CD4-positive, alpha-beta memory T cell (primary cell): ENCODE results near the gene FMNL1. TPM values are rescaled to one million over a fixed set of nuclear protein-coding genes. Genes with fewer than 3 reads are reported as not detected.

Experiments
- CTCF ChIA-PET: fragments of 350-600 bp; sonication (Branson Sonifier 250); formaldehyde crosslinking; loops from one replicate; lab custom pipeline; 2021; ENCODE audit warnings: inconsistent platforms; ENCODE audit not compliant: partially characterized antibody; lab: Charles Lee
- POLR2A ChIA-PET: fragments of 350-600 bp; sonication (Branson Sonifier 250); formaldehyde crosslinking; loops from one replicate; lab custom pipeline; 2021; ENCODE audit not compliant: partially characterized antibody; lab: Charles Lee
- DNase-seq, 5 donors: peaks; one replicate each; pipeline versions ENCODE4 v3.0.0 to v3.0.0-alpha.2; 2020 to 2022; ENCODE audit warnings: mixed read lengths in 1 of 5
- H3K27ac ChIP-seq: one replicate; pipeline ENCODE4 v1.7.0; 2013; ENCODE audit warnings: low read depth, low read length
- H3K27me3 ChIP-seq: 2 replicates; pipeline ENCODE4 v1.7.0; 2013; ENCODE audit warnings: mild to moderate bottlenecking, low read length, moderate library complexity; ENCODE audit not compliant: insufficient read depth
- H3K36me3 ChIP-seq: 2 replicates; pipeline ENCODE4 v1.7.0; 2013; ENCODE audit warnings: mild to moderate bottlenecking, low read length, moderate library complexity; ENCODE audit not compliant: insufficient read depth
- H3K4me1 ChIP-seq: 2 replicates; pipeline ENCODE4 v1.7.0; 2013; ENCODE audit warnings: mild to moderate bottlenecking, low read length, moderate library complexity; ENCODE audit not compliant: insufficient read depth
- H3K4me3 ChIP-seq, 2 donors: one replicate each; pipeline ENCODE4 v1.7.0; 2013; ENCODE audit warnings: low read length in 2 of 2, mild to moderate bottlenecking in 1 of 2
- H3K9me3 ChIP-seq, 2 donors: one replicate each; pipeline ENCODE4 v1.7.0; 2013; ENCODE audit warnings: low read length in 2 of 2, control low read depth in 1 of 2; ENCODE audit not compliant: control insufficient read depth in 1 of 2
- H3K27ac Mint-ChIP-seq, 7 donors: one replicate each; pipeline ENCODE4 v1.8.0; 2020 to 2021; ENCODE audit warnings: mixed read lengths in 7 of 7, mild to moderate bottlenecking in 6 of 7, inconsistent platforms in 3 of 7, moderate library complexity in 3 of 7
- H3K27me3 Mint-ChIP-seq, 2 donors: one replicate each; pipeline ENCODE4 v1.8.0; 2020 to 2021; ENCODE audit warnings: mixed read lengths in 2 of 2
- H3K36me3 Mint-ChIP-seq, 2 donors: one replicate each; pipeline ENCODE4 v1.8.0; 2020 to 2021; ENCODE audit warnings: mixed read lengths in 2 of 2, inconsistent platforms in 1 of 2, mild to moderate bottlenecking in 1 of 2
- H3K4me1 Mint-ChIP-seq, 4 donors: one replicate each; pipeline ENCODE4 v1.8.0; 2020 to 2021; ENCODE audit warnings: mixed read lengths in 4 of 4, mild to moderate bottlenecking in 1 of 4
- H3K4me3 Mint-ChIP-seq, 8 donors: one replicate each; pipeline ENCODE4 v1.8.0; 2020 to 2021; ENCODE audit warnings: mixed read lengths in 8 of 8, mild to moderate bottlenecking in 7 of 8, moderate library complexity in 6 of 8, inconsistent platforms in 3 of 8
- H3K9me3 Mint-ChIP-seq, 8 donors: one replicate each; pipeline ENCODE4 v1.8.0; 2020 to 2021; ENCODE audit warnings: mixed read lengths in 8 of 8, mild to moderate bottlenecking in 5 of 8, inconsistent platforms in 3 of 8, moderate library complexity in 1 of 8
- intact Hi-C: fragments of 100-400 bp; cut with micrococcal nuclease; formaldehyde crosslinking; loops from one replicate; pipeline ENCODE4 v1.15.1; 2023
- polyA plus RNA-seq, 2 donors: library from polyadenylated mRNA; unstranded; fragments of 300-500 nt; fragmentation: Illumina TruSeq; gene quantifications; one replicate each; pipeline ENCODE4 v1.2.3, GENCODE V29; 2021
- total RNA-seq, 2 experiments: library from RNA; stranded (reverse); gene quantifications; one replicate each; pipeline ENCODE4 v1.2.3, GENCODE V29; 2021

FMNL1 gene
- total and polyA plus RNA-seq, 4 experiments from 2014 or later: 8.1 to 405 (median 234) TPM

DNA sequence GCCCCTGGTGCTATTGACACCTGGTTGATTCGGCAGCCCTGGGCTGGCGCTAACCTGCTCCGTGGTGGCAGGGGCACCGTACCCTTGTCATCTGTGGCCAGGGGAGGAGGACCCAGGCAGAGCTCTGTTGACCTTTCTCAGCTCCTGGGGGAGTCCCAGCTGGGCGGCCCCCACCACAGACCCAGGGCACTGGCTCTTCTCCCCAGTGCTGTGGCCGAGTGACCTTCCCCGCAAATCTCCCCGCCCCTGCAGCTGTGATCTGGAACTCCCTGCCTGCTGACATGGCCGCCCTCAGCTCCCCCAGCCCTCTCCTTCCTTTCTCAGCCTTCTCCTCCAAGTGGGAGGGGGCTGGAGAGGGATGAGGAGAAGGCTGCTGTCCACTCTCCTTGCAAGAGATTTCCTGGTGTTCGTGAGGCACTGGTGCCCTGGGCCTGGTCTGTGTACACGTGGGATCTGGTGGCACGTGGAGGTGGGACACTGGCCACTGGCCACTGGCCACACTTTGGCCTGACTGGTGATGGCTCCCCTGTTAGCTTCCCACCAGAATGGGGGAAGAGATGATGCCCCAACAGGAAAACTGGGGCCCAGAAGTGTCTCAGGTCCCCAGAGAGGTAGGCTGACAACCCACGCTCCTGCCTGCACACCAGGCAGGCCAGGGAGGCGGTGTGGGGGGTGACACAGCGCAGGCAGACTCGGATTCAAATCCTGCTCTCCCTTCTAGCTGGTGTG, 8.2 kb downstream of the FMNL1 start:
- H3K9me3 Mint-ChIP-seq: no peaks in the 10 kb centered on the region
- Histone ChIP-seq H3K4me1 (peaks cover 97% of the 10 kb centered on the region), H3K9me3 (no peaks in the 10 kb centered on the region), H3K4me3 (peak overlapping the region in 1 of 2 donors; percentile 74), H3K27me3 (no peaks in the 10 kb centered on the region), H3K36me3 (peaks cover 26% of the 10 kb centered on the region), H3K27ac (peak overlapping the region; percentile 97)
- peaks cover 53 to 100% (median 73%) of the 10 kb centered on the region in 4 donors for H3K4me1 Mint-ChIP-seq
- peak overlapping the region; percentile 96 to 100 (median 99) for H3K4me3 Mint-ChIP-seq
- H3K36me3 Mint-ChIP-seq: peaks cover 5 to 59% of the 10 kb centered on the region in 2 donors
- ChIA-PET CTCF (interaction anchor here (1.2 to 14.0 kb wide), 7 partner anchors 11 to 155 kb away, joined by 3 to 449 read pairs (median 7); partner anchors contain the start of genes ACBD4, FMNL1 and HEXIM1), POLR2A (interaction anchor here (0.5 to 30.3 kb wide), 11 partner anchors 4 to 800 kb away, joined by 3 to 1143 read pairs (median 5); partner anchors contain the start of genes FMNL1, HEXIM1, HEXIM2 and MAP3K14)
- no peaks in the 10 kb centered on the region for H3K27me3 Mint-ChIP-seq
- peak in 1 of 5 donors; percentile 64 for DNase-seq
- intact Hi-C loops: loop anchor here (1.0 to 5.0 kb wide), 2 partner anchors 11 to 962 kb away; partner anchors contain the start of gene KANSL1
- H3K27ac Mint-ChIP-seq: peak overlapping the region; percentile 99 to 100 (median 100)

DNA sequence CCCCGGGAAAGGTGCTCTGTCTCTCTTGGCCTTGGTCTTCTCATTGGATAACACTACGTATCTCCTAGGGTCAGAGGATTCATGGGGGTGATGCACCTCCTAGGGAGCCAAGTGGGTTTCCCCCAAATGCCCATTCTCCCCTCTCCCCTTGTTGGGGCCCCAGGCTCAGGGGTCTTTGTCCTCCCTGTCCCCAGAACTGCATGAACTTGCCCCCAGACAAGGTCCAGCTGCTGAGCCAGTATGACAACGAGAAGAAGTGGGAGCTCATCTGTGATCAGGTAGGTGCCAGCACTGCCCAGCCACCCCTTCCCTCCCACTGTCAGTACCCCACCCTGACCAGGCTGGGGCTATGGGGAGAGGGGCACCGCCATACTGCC, 8.7 kb downstream of the FMNL1 start:
- no peaks in the 10 kb centered on the region for H3K9me3 Mint-ChIP-seq
- H3K27ac Mint-ChIP-seq: peak overlapping the region; percentile 99 to 100 (median 100)
- peaks cover 32% of the 10 kb centered on the region for H3K36me3 ChIP-seq
- H3K27me3 Mint-ChIP-seq: no peaks in the 10 kb centered on the region
- peak overlapping the region; percentile 97 for H3K27ac ChIP-seq
- H3K4me3 Mint-ChIP-seq: peak overlapping the region; percentile 21 to 100 (median 82)
- H3K36me3 Mint-ChIP-seq: peaks cover 5 to 62% of the 10 kb centered on the region in 2 donors
- H3K9me3 ChIP-seq: no peaks in the 10 kb centered on the region
- ChIA-PET CTCF (interaction anchor here (1.2 to 14.0 kb wide), 7 partner anchors 12 to 156 kb away, joined by 3 to 449 read pairs (median 8); partner anchors contain the start of genes ACBD4 and FMNL1), POLR2A (interaction anchor here (0.7 to 30.3 kb wide), 10 partner anchors 5 to 179 kb away, joined by 3 to 1143 read pairs (median 8); partner anchors contain the start of genes FMNL1, HEXIM1, HEXIM2 and MAP3K14)
- H3K4me1 ChIP-seq: peaks cover 97% of the 10 kb centered on the region
- H3K27me3 ChIP-seq: no peaks in the 10 kb centered on the region
- intact Hi-C loops: no loop called here
- DNase-seq: peak in 1 of 5 donors; percentile 31
- no peak overlapping the region for H3K4me3 ChIP-seq
- H3K4me1 Mint-ChIP-seq: peaks cover 56 to 100% (median 75%) of the 10 kb centered on the region in 4 donors

DNA sequence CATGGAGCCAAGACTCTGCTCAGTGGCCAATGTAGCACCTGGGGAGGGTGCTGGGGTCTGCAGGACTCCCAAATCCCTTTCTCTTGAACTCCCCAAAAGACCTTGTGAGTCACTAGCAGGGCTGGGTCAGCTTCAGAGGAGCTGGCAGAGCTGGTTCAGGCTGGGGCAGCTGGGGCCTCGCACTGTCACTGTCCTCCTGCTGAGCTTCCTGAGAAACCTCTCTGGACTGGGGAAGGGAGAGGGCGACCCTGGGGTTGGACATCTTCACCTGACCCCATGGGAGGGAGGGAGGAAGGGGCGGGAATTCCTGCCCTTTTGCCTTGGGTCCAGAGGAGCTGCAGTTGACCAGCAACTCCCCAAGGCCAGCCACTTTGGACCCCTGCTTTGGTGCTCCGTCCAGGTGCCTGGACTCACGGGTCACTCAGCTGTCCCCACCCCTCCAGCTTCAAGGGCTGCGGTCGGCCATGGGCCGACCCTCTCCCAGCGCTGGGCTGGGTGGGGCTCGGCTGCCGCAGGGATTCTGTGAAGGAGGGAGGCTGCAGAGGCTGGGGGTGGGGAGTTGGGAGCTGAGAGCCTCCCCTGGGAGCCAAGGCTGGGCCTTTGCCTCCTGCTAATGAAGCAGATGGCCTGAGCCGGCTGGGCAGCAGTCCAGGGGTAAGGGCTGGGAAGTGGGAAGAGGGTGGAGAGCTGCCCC, 9.2 kb downstream of the FMNL1 start:
- ChIA-PET POLR2A (interaction anchor here (0.7 to 30.3 kb wide), 6 partner anchors 5 to 159 kb away, joined by 3 to 1143 read pairs (median 248); partner anchors contain the start of genes FMNL1, HEXIM1, HEXIM2 and MAP3K14), CTCF (interaction anchor here (1.2 to 14.0 kb wide), 8 partner anchors 12 to 155 kb away, joined by 3 to 449 read pairs (median 8); partner anchors contain the start of genes ACBD4 and FMNL1)
- Histone ChIP-seq H3K27ac (peak overlapping the region; percentile 97), H3K4me1 (peaks cover 97% of the 10 kb centered on the region), H3K36me3 (peaks cover 36% of the 10 kb centered on the region), H3K9me3 (no peaks in the 10 kb centered on the region), H3K27me3 (no peaks in the 10 kb centered on the region), H3K4me3 (no peak overlapping the region)
- intact Hi-C loops: no loop called here
- Mint-ChIP-seq H3K4me1 (peaks cover 58 to 100% (median 76%) of the 10 kb centered on the region in 4 donors), H3K4me3 (peak overlapping the region in 4 of 8 donors; percentile 21 to 100 (median 74)), H3K9me3 (no peaks in the 10 kb centered on the region), H3K27ac (peak overlapping the region; percentile 99 to 100 (median 100)), H3K27me3 (no peaks in the 10 kb centered on the region), H3K36me3 (peaks cover 9 to 62% of the 10 kb centered on the region in 2 donors)
- DNase-seq: peak in 1 of 5 donors; percentile 32

DNA sequence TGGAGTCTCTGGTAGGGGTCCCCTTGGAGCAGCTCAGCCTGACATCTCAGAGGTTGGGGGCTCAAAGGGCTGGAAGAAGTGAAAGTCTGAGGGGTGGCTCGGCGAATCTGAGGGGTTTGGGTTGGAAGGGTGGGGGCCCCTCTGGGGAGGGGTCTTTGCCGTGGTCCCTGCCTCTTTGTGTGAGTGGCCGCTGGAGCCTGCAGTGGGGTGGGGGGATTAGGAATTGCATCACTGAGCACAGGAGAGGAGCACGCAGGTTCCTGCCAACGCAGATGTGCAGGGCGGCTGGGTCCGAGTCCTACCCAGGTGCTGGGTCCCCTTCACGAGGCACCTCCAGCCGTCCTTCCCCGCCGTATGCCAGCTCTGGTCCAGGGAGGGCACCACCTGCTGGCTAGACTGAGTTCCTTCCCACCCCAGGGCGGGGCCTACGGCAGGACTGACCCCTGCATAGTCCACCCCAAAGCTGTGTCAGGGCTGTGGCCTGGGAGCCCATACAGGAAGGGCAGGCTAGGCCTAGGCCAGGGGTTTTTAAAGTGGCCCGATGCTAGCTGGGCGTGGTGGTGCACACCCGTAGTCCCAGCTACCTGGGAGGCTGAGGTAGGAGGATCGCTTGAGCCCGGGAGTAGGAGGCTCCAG, 9.9 kb downstream of the FMNL1 start:
- Mint-ChIP-seq H3K27me3 (no peaks in the 10 kb centered on the region), H3K9me3 (no peaks in the 10 kb centered on the region), H3K4me1 (peaks cover 54 to 94% (median 75%) of the 10 kb centered on the region in 4 donors), H3K4me3 (peak overlapping the region in 3 of 8 donors; percentile 36 to 39 (median 36)), H3K36me3 (peaks cover 9 to 60% of the 10 kb centered on the region in 2 donors), H3K27ac (peak overlapping the region; percentile 69 to 100 (median 91))
- ChIA-PET POLR2A (interaction anchor here (0.6 to 30.3 kb wide), 5 partner anchors 6 to 178 kb away, joined by 3 to 1143 read pairs (median 324); partner anchors contain the start of genes FMNL1, HEXIM1 and MAP3K14), CTCF (interaction anchor here (1.2 to 14.0 kb wide), 9 partner anchors 13 to 155 kb away, joined by 3 to 449 read pairs (median 7); partner anchors contain the start of genes ACBD4 and FMNL1)
- intact Hi-C loops: no loop called here
- DNase-seq: peak in 1 of 5 donors; percentile 42
- H3K36me3 ChIP-seq: peaks cover 43% of the 10 kb centered on the region
- peaks cover 95% of the 10 kb centered on the region for H3K4me1 ChIP-seq
- no peaks in the 10 kb centered on the region for H3K27me3 ChIP-seq
- peak overlapping the region; percentile 97 for H3K27ac ChIP-seq
- H3K4me3 ChIP-seq: no peak overlapping the region
- H3K9me3 ChIP-seq: no peaks in the 10 kb centered on the region

DNA sequence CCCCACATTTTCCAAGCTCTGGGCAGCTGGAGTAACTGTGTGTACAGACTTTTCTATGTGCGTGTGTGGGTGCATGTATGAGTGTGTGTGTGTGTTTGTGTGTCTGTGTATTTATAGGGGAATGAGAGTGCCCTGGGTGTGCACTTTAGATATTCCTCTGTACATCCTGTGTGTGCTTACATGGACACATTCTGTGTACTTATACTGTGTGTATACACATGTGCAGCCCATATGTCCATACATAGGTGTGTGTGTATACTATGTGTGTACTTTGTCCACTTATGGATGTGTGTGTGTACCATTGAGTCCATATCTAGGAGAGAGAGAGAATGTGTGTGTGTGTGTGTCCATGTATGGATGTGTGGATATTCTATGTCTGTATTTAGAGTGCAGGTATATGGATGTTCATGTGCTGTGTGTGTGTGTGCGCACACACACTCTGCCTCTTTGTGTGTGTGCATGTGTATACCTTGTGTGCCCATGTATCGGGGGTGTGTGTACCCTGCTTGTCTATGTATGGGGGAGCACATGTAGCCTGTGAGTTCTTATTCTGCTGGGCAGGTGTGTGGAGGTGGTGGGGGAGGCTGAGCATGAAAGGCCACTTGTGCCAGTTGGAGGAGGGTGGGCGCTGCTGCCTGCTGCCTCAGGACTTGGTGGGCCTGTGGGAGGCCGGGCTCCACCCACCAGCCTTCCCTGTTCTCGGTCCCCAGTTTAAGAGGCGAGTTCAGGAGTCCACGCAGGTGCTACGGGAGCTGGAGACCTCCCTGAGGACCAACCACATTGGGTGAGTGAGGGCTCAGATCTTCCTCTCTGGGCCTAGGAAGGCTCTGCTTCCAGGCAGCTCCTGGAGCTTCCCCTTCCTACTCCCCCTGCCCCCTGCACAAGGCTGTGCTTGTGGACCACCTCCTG, 11.1 kb downstream of the FMNL1 start:
- Mint-ChIP-seq H3K27me3 (no peaks in the 10 kb centered on the region), H3K4me1 (peaks cover 48 to 84% (median 69%) of the 10 kb centered on the region in 4 donors), H3K9me3 (no peaks in the 10 kb centered on the region), H3K4me3 (peak overlapping the region in 4 of 8 donors; percentile 17 to 57 (median 43)), H3K27ac (peak overlapping the region; percentile 65 to 100 (median 91)), H3K36me3 (peaks cover 17 to 66% of the 10 kb centered on the region in 2 donors)
- peak in 1 of 5 donors; percentile 31 for DNase-seq
- intact Hi-C loops: no loop called here
- CTCF ChIA-PET: interaction anchor here (0.6 to 14.0 kb wide), 7 partner anchors 10 to 98 kb away, joined by 3 to 449 read pairs (median 7); partner anchors contain the start of genes ACBD4 and FMNL1
- Histone ChIP-seq H3K4me3 (no peak overlapping the region), H3K27ac (peak overlapping the region; percentile 97), H3K4me1 (peaks cover 83% of the 10 kb centered on the region), H3K9me3 (no peaks in the 10 kb centered on the region), H3K36me3 (peaks cover 54% of the 10 kb centered on the region), H3K27me3 (no peaks in the 10 kb centered on the region)
- POLR2A ChIA-PET: interaction anchor here (0.6 to 30.3 kb wide), 5 partner anchors 7 to 177 kb away, joined by 3 to 1143 read pairs (median 324); partner anchors contain the start of genes FMNL1 and MAP3K14
